NK-92 (cell line): ENCODE results near the gene IFITM5.
"Not testable (repeated sequence)": the region's sequence is repeated elsewhere in the genome, so short reads cannot be mapped to it uniquely, and the experiment has no call there.

Source experiments
- DNase-seq: peaks from one replicate; lab custom pipeline; 2025; ENCODE audit not compliant: unreplicated experiment; lab: John Stamatoyannopoulos, UW

The IFITM5 gene

DNA sequence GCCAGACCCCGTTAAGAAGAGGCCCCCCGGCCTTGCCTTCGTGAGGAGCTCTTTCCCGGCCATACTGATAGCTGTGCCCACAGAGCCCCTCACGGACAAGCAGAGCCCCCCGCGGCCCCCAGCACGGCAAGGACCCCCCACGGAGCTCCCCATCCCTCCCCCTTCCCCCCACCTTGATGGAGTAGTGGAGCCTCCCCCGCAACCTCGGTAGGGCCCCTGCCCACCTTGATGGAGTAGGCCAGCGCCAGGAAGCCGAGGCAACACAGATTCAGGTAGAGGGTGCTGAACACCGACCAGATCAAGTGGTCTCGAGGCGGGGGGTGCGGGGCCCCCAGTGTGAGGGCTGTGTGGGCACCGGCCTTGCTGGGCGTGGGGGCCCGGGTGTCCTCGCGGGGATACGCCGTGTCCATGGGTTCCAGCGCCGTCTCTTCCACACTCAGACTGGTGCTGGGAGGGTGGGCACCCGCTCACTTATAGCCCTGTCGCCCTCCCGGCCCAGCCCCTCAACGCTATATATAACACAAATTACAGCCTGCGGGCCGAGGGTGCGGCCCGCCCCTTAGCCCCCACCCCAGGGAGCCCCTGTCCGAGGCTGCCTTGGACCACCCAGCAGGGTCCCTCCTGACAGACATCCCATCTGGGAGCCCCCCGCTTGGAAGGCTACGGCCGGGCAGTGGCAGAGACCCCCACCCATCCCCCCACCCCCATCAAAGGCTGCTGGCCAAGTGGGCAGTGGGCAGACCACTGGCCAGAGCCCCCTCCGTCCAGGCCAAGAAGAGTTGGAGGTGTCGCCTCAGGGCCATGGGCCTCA is at the start of gene IFITM5:
IFITM5 (minus strand) TSS at position 446 of the 811 bp plus-strand sequence; CDS start at position 410, 36 bp downstream.
- no peak for DNase-seq

GRCh38 chr11:346529-346928 is 47.2 kb upstream of the IFITM5 start:
- DNase-seq = no peak

DNA sequence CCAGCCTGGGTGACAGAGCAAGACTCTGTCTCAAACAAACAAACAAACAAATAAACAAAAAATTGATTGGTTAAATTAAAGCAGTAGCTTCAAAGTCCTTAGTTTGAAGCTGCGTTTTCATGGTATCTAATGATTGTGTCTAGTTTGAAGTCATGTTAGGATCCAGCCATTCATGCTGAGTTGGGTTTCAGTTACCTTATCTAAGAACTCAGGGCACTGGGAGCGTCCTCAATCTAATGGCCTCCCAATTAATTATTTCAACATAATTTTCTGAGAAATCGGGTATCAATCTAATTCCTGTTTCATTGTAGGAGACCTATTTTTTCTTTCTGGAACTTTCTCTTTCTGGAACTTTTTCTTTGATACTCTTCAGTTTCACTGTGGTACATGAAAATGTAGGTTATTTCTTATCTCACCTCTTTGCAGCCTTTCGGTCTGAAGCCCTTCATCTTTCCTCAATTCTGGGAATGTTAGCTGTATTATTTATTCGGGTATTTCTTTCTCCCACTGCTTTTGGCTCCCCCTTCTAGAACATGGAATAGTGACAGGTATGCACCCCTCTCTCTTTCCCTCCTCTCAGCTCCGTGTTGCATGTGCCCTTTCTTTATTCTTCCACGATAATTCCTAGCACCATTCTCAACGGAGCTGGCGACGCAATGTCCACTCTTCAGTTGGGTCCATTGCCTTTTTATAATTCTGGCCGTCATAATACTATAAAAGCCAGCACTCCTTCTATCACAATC is 45.7 kb upstream of the IFITM5 start:
- DNase-seq = no peak

- no peak for DNase-seq
Measured at GRCh38 chr11:342328-342727, 43.0 kb upstream of the IFITM5 start.

- no peak for DNase-seq
Measured at GRCh38 chr11:340539-341512, 41.5 kb upstream of the IFITM5 start.

DNA sequence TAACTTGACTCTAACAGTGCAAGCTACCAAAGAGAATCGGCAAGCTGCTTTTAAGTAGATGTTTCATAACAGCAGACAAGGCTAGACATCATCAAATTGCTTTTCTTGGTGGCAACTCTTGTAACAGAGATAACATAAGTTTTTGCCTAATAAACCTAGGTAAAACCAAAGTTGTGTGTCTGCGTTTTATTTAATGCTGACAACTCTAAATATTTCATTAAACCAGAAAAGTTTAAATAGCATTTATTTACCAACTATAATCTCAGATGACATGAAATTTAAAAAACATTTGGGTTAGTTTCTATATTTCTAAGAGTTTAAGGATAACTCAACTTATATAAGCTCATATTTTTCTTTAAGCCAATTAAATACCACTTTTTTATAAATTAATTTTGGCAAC is 40.6 kb upstream of the IFITM5 start:
- DNase-seq = no peak

DNA sequence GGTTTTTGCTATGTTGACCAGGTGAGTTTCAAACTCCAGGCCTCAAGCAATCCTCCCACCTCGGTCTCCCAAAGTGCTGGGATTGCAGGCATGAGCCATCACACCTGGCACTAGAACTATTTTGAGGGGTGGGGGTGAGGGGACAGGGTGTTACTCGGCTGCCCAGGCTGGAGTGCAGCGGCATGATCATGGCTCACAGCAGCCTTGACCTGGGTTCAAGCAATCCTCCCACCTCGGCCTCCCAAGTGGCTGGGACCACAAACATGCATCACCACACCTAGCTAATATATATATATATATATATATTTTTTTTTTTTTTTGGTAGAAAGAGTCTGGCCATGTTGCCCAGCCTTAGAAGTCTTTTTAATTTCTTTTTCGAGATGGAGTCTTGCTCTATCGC is 38.4 kb upstream of the IFITM5 start:
- DNase-seq = no peak

DNA sequence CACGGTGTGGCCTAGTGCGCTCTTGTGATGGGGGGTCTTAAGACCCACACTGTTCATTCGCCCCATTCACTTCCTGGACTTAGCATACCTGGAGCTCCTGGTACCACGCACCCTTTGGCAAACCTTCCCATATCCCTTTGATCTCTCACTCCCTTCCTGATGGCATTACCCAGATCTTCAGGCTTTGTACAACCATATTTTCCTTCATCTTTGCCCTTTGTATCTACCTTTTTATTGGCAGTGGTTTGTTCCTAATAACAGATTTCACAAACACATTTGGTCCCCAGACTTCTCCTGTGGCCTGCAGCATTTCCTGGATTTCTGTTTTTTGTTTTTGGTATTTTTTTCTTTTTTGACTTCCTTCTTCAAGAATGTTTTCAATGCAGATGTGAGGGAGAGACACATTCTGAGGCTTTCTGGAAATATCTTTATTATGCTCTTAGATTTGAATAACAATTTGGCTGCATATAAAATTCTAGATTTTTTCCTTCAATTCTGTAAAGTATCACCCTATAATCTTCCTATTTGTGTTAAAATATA is 37.4 kb upstream of the IFITM5 start:
- no peak for DNase-seq

- no peak for DNase-seq
Measured at GRCh38 chr11:335779-336658, 36.7 kb upstream of the IFITM5 start.

GRCh38 chr11:334264-334994 is 35.1 kb upstream of the IFITM5 start:
- DNase-seq = no peak

DNA sequence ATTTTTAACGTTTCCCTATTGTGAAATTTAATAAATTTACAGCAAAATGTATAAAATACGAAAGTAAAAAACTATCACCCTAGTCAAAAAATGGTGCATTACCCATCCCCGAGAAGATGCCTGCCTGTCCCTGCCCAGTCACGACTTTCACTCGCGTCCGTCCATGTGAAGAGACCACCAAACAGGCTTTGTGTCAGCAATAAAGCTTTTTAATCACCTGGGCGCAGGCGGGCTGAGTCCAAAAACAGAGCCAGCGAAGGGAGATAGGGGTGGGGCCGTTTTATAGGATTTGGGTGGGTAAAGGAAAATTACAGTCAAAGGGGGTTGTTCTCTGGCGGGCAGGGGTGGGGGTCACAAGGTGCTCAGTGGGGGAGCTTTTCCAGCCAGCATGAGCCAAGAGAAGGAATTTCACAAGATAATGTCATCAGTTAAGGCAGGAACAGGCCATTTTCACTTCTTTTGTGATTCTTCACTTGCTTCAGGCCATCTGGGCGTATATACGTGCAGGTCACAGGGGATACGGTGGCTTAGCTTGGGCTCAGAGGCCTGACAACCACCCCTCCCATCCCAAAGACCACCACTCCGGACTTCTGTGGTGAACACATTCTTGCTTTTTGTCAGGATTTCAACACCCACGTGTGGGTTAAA is 34.4 kb upstream of the IFITM5 start:
- DNase-seq = not testable (repeated sequence)

GRCh38 chr11:332651-333480 is 33.5 kb upstream of the IFITM5 start:
- DNase-seq = no peak

GRCh38 chr11:331358-332060 is 32.2 kb upstream of the IFITM5 start:
- no peak for DNase-seq

- no peak for DNase-seq
Measured at GRCh38 chr11:330694-331357, 31.5 kb upstream of the IFITM5 start.

DNA sequence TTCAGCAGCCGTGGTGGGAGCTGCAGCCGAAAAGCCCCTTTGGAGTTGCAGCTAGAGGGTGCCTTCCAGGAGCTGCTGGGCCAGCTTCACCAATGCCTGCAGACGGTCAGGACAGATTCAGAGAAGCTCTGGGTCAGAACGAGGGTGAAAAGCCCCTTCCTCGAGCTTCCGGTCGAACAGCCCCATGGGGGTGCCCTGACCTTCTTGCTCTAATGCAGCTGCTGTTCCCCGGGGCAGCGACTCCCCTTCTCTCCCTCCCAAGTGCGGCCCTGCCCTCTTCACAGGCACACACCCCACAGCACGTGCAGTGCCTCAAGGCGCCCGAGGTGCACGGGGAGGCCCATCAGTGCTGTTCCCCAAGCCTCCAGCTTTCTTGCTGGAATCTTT is 31.0 kb upstream of the IFITM5 start:
- DNase-seq = no peak

- DNase-seq = no peak
Measured at GRCh38 chr11:329886-330253, 30.5 kb upstream of the IFITM5 start.
